WTC11 (cell line): Measurements from ENCODE around the gene RBMS1. TPM values are rescaled to one million over a fixed set of nuclear protein-coding genes. Genes with fewer than 3 reads are reported as not detected.

ENCODE experiments used
- ATAC-seq: fragments of 200-7000 bp; cut with Tn5 transposase; 2 replicates; pipeline ENCODE4 v1.10.0; 2021; ENCODE audit warnings: mild to moderate bottlenecking, moderate library complexity
- CTCF ChIA-PET: fragments of 300-600 bp; sonication (Branson Sonifier 250); formaldehyde crosslinking; loops from one replicate; lab custom pipeline; 2021; ENCODE audit warnings: antibody characterized with exemption; lab: Charles Lee
- POLR2A ChIA-PET: fragments of 350-600 bp; sonication (Branson Sonifier 250); formaldehyde crosslinking; loops from one replicate; lab custom pipeline; 2021; ENCODE audit warnings: antibody characterized with exemption; lab: Charles Lee
- DNase-seq: peaks from one replicate; pipeline ENCODE4 v3.0.0; 2021; ENCODE audit warnings: low spot score
- H3K27ac Mint-ChIP-seq: 2 replicates; pipeline ENCODE4 v1.8.0; 2021; ENCODE audit warnings: mixed read lengths
- H3K27me3 Mint-ChIP-seq: 2 replicates; pipeline ENCODE4 v1.8.0; 2021; ENCODE audit warnings: low read depth, mild to moderate bottlenecking, moderate library complexity, mixed read lengths
- H3K36me3 Mint-ChIP-seq: 2 replicates; pipeline ENCODE4 v1.8.0; 2021; ENCODE audit warnings: mixed read lengths
- H3K4me1 Mint-ChIP-seq: 2 replicates; pipeline ENCODE4 v1.8.0; 2022; ENCODE audit warnings: mixed read lengths
- H3K4me3 Mint-ChIP-seq: 2 replicates; pipeline ENCODE4 v1.8.0; 2021; ENCODE audit warnings: mild to moderate bottlenecking, moderate library complexity, mixed read lengths
- H3K9me3 Mint-ChIP-seq: 2 replicates; pipeline ENCODE4 v1.8.0; 2021; ENCODE audit warnings: mixed read lengths
- CDX4 ChIP-seq: fragments of 250-450 bp; sonication (Bioruptor Pico); IDR thresholded peaks from 2 replicates; pipeline ENCODE4 v1.9.0; 2021; ENCODE audit warnings: moderate library complexity, mild to moderate bottlenecking, inconsistent platforms, borderline replicate concordance
- E2F4 ChIP-seq: sonication (generic); formaldehyde crosslinking; IDR thresholded peaks from 2 replicates; pipeline ENCODE4 v1.8.1; 2022; ENCODE audit warnings: low read depth, mild to moderate bottlenecking, moderate library complexity, missing genetic modification reagents, borderline replicate concordance
- ELF4 ChIP-seq: sonication (generic); formaldehyde crosslinking; IDR thresholded peaks from 2 replicates; pipeline ENCODE4 v1.8.1; 2022; ENCODE audit warnings: low read depth, mild to moderate bottlenecking, moderate library complexity, missing genetic modification reagents
- EMX1 ChIP-seq: fragments of 250-450 bp; sonication (Bioruptor Pico); IDR thresholded peaks from 2 replicates; pipeline ENCODE4 v1.8.0; 2021; ENCODE audit warnings: mild to moderate bottlenecking
- JUN ChIP-seq: sonication (generic); formaldehyde crosslinking; IDR thresholded peaks from 2 replicates; pipeline ENCODE4 v1.8.0; 2023; ENCODE audit warnings: mild to moderate bottlenecking, missing genetic modification reagents
- MXD4 ChIP-seq: fragments of 250-450 bp; sonication (Bioruptor Pico); IDR thresholded peaks from 2 replicates; pipeline ENCODE4 v1.8.0; 2021; ENCODE audit warnings: mild to moderate bottlenecking, moderate library complexity, borderline replicate concordance
- RELA ChIP-seq: sonication (generic); formaldehyde crosslinking; IDR thresholded peaks from 2 replicates; pipeline ENCODE4 v1.8.1; 2022; ENCODE audit warnings: missing genetic modification reagents, mild to moderate bottlenecking, borderline replicate concordance
- ZBTB21 ChIP-seq: sonication (generic); formaldehyde crosslinking; IDR thresholded peaks from 2 replicates; pipeline ENCODE4 v1.8.1; 2023; ENCODE audit warnings: mild to moderate bottlenecking, missing genetic modification reagents, borderline replicate concordance
- ZNF138 ChIP-seq: sonication (generic); formaldehyde crosslinking; conservative IDR thresholded peaks from 2 replicates; pipeline ENCODE4 v1.8.1; 2022; ENCODE audit warnings: mild to moderate bottlenecking, moderate library complexity, missing genetic modification reagents
- ZNF423 ChIP-seq: fragments of 250-450 bp; sonication (Bioruptor Pico); IDR thresholded peaks from 2 replicates; pipeline ENCODE4 v2.1.2; 2022; ENCODE audit warnings: mild to moderate bottlenecking, moderate library complexity
- ZNF512 ChIP-seq: sonication (generic); formaldehyde crosslinking; IDR thresholded peaks from 2 replicates; pipeline ENCODE4 v1.8.1; 2022; ENCODE audit warnings: missing genetic modification reagents, borderline replicate concordance
- ZSCAN18 ChIP-seq: fragments of 250-450 bp; sonication (Bioruptor Pico); IDR thresholded peaks from 2 replicates; pipeline ENCODE4 v2.1.2; 2022; ENCODE audit warnings: mild to moderate bottlenecking, moderate library complexity
- total RNA-seq: library from RNA; stranded (reverse); gene quantifications from 3 replicates; pipeline ENCODE4 v1.2.3, GENCODE V29; 2021

RBMS1 gene
- total RNA-seq, 1 experiment from 2014 or later = 56.3 TPM

GRCh38 chr2:160392201-160392600, 101.4 kb downstream of the RBMS1 start:
- no peak overlapping the region; the same call in 1 of the 2 replicates for H3K27ac Mint-ChIP-seq
- CTCF ChIA-PET = no interaction called here
- H3K4me1 Mint-ChIP-seq = peaks cover 67% of the 10 kb centered on the region
- peaks cover 3% of the 10 kb centered on the region; the same call in 1 of the 2 replicates for H3K9me3 Mint-ChIP-seq
- POLR2A ChIA-PET = no interaction called here
- TF ChIP-seq JUN (CRISPR knock-in tag) (no peak), ZNF423 (CRISPR knock-in tag) (no peak), ZBTB21 (no peak), MXD4 (CRISPR knock-in tag) (no peak), EMX1 (CRISPR knock-in tag) (no peak)
- ATAC-seq (no peak), DNase-seq (no peak)
- peaks cover 3% of the 10 kb centered on the region for H3K36me3 Mint-ChIP-seq
- no peaks in the 10 kb centered on the region for H3K27me3 Mint-ChIP-seq
- H3K4me3 Mint-ChIP-seq = no peak overlapping the region

- Mint-ChIP-seq H3K27me3 (no peaks in the 10 kb centered on the region), H3K36me3 (peaks cover 2% of the 10 kb centered on the region), H3K9me3 (peaks cover 3% of the 10 kb centered on the region; the same call in 1 of the 2 replicates), H3K4me3 (no peak overlapping the region), H3K27ac (no peak overlapping the region), H3K4me1 (peaks cover 64% of the 10 kb centered on the region)
- POLR2A ChIA-PET = interaction anchor here (0.6 to 0.9 kb wide), 2 partner anchors 17 to 60 kb away, joined by 4 to 6 read pairs; no protein-coding TSS in a partner anchor
- DNase-seq (no peak), ATAC-seq (no peak)
- CTCF ChIA-PET = interaction anchor here (0.7 kb wide), 1 partner anchor 1118 kb away, joined by 3 read pairs; no protein-coding TSS in a partner anchor
- no peak for TF ChIP-seq ZNF512 (CRISPR knock-in tag)
- no peak for TF ChIP-seq ZSCAN18
- no peak for TF ChIP-seq CDX4 (CRISPR knock-in tag)
- TF ChIP-seq E2F4 (CRISPR knock-in tag) = no peak
Measured at GRCh38 chr2:160390544-160391455, 102.8 kb downstream of the RBMS1 start.

GRCh38 chr2:160389875-160390274, 103.7 kb downstream of the RBMS1 start:
- peaks cover 64% of the 10 kb centered on the region for H3K4me1 Mint-ChIP-seq
- CTCF ChIA-PET = no interaction called here
- H3K27ac Mint-ChIP-seq = peak overlapping the region; percentile 48

More at GRCh38 chr2:160389875-160390274, 103.7 kb downstream of the RBMS1 start:
- DNase-seq (no peak), ATAC-seq (0 out of 2 replicates have a peak, but pooled peaks have one; percentile 16)
- Mint-ChIP-seq H3K36me3 (no peaks in the 10 kb centered on the region), H3K9me3 (no peaks in the 10 kb centered on the region), H3K27me3 (no peaks in the 10 kb centered on the region), H3K4me3 (no peak overlapping the region)
- POLR2A ChIA-PET = interaction anchor here (0.9 kb wide), 1 partner anchor 17 kb away, joined by 4 read pairs; no protein-coding TSS in a partner anchor
- no peak for TF ChIP-seq ZNF138 (CRISPR knock-in tag)
- TF ChIP-seq ELF4 = no peak
- no peak for TF ChIP-seq RELA (CRISPR knock-in tag)
